H1 (cell line): ENCODE data around the gene GLS2. TPM values are rescaled to one million over a fixed set of nuclear protein-coding genes. Genes with fewer than 3 reads are reported as not detected.

Source experiments
- CTCF ChIA-PET: fragments of 300-600 bp; sonication (Branson Sonifier 250); formaldehyde crosslinking; loops from one replicate; lab custom pipeline; 2021; ENCODE audit not compliant: partially characterized antibody; lab: Charles Lee
- POLR2A ChIA-PET: fragments of 300-600 bp; sonication (Branson Sonifier 250); formaldehyde crosslinking; loops from one replicate; lab custom pipeline; 2021; ENCODE audit warnings: inconsistent platforms; ENCODE audit not compliant: partially characterized antibody; lab: Charles Lee
- DNase-seq, 2 experiments: peaks; one replicate each; pipeline versions ENCODE4 v3.0.0 to v3.0.0-alpha.2; 2010 to 2022; ENCODE audit warnings: low spot score in 2 of 2, low read depth in 1 of 2, mixed read lengths in 1 of 2
- FAIRE-seq: peaks from 2 replicates; lab custom pipeline; 2011; peaks lifted over from hg19 to GRCh38; lab: Jason Lieb, UNC
- H2AFZ ChIP-seq: 2 replicates; pipeline ENCODE4 v1.8.1; 2012; ENCODE audit warnings: low read length, inconsistent platforms
- H2AK5ac ChIP-seq: 2 replicates; pipeline ENCODE4 v1.6.1; 2013; ENCODE audit warnings: low read depth, low read length
- H2BK120ac ChIP-seq: replicated peaks from 2 replicates; pipeline ENCODE3; 2013; ENCODE audit warnings: low read depth, low read length, inconsistent platforms
- H2BK12ac ChIP-seq: 2 replicates; pipeline ENCODE4 v1.6.1; 2013; ENCODE audit warnings: low read depth, low read length
- H2BK15ac ChIP-seq: 2 replicates; pipeline ENCODE4 v1.6.1; 2013; ENCODE audit warnings: low read length
- H2BK20ac ChIP-seq: 2 replicates; pipeline ENCODE4 v1.6.1; 2013; ENCODE audit warnings: low read length
- H2BK5ac ChIP-seq: 2 replicates; pipeline ENCODE4 v1.6.1; 2013; ENCODE audit warnings: low read depth, low read length
- H3K14ac ChIP-seq: 2 replicates; pipeline ENCODE4 v1.6.1; 2013; ENCODE audit warnings: inconsistent platforms; ENCODE audit not compliant: insufficient read length
- H3K18ac ChIP-seq: 2 replicates; pipeline ENCODE4 v1.6.1; 2013; ENCODE audit warnings: low read length; ENCODE audit errors: extremely low read depth
- H3K23ac ChIP-seq: 2 replicates; pipeline ENCODE4 v1.6.1; 2013; ENCODE audit warnings: inconsistent platforms; ENCODE audit not compliant: insufficient read length
- H3K23me2 ChIP-seq: 2 replicates; pipeline ENCODE4 v1.6.1; 2013; ENCODE audit warnings: low read depth, low read length
- H3K27ac ChIP-seq: 2 replicates; pipeline ENCODE4 v1.6.1; 2011; ENCODE audit warnings: low read depth, low read length, inconsistent platforms
- H3K27me3 ChIP-seq, 4 experiments: replicated peaks in 1 of 4; 1 replicate in 1 of 4; 2 replicates in 3 of 4; pipeline versions ENCODE4 v1.6.1 to v1.8.1; 2011 to 2013; ENCODE audit warnings: low read length in 3 of 4, mild to moderate bottlenecking in 3 of 4, inconsistent platforms in 2 of 4, mixed read lengths in 2 of 4, moderate library complexity in 1 of 4; ENCODE audit not compliant: control insufficient read depth in 3 of 4, insufficient read depth in 3 of 4; ENCODE audit errors: extremely low read depth in 1 of 4
- H3K36me3 ChIP-seq, 4 experiments: 2 replicates each; pipeline versions ENCODE4 v1.6.1 to v1.8.1; 2011 to 2013; ENCODE audit warnings: mild to moderate bottlenecking in 4 of 4, low read length in 3 of 4, moderate library complexity in 2 of 4, control low read depth in 1 of 4, inconsistent platforms in 1 of 4; ENCODE audit not compliant: insufficient read depth in 4 of 4, control insufficient read depth in 2 of 4
- H3K4ac ChIP-seq: replicated peaks from 2 replicates; pipeline ENCODE3; 2013; ENCODE audit warnings: low read length, low read depth, mixed read lengths, inconsistent platforms; ENCODE audit not compliant: insufficient read length
- H3K4me1 ChIP-seq, 4 experiments: replicated peaks in 1 of 4; 1 replicate in 1 of 4; 2 replicates in 3 of 4; pipeline versions ENCODE4 v1.6.1 to v1.8.1; 2011 to 2013; ENCODE audit warnings: low read length in 3 of 4, inconsistent platforms in 2 of 4, mixed read lengths in 1 of 4; ENCODE audit not compliant: insufficient read depth in 4 of 4, control insufficient read depth in 3 of 4
- H3K4me2 ChIP-seq, 2 experiments: 2 replicates each; pipeline versions ENCODE4 v1.6.1 to v1.8.1; 2011 to 2013; ENCODE audit warnings: low read depth in 2 of 2, low read length in 2 of 2, control low read depth in 1 of 2, inconsistent platforms in 1 of 2, mild to moderate bottlenecking in 1 of 2; ENCODE audit not compliant: insufficient read depth in 1 of 2
- H3K4me3 ChIP-seq, 4 experiments: fragments of 200-600, 300-600 bp in 1 of 4; sonication (generic), shearing (Covaris generic), sonication (Bioruptor Twin) in 1 of 4; 2 replicates each; pipeline versions ENCODE4 v1.5.1 to v1.8.1; 2011 to 2016; ENCODE audit warnings: low read length in 4 of 4, low read depth in 3 of 4, control low read depth in 2 of 4, inconsistent platforms in 2 of 4, mild to moderate bottlenecking in 2 of 4, mixed read lengths in 1 of 4, moderate library complexity in 1 of 4; ENCODE audit not compliant: insufficient read depth in 2 of 4; ENCODE audit errors: extremely low read depth in 1 of 4
- H3K56ac ChIP-seq: replicated peaks from 2 replicates; pipeline ENCODE3; 2013; ENCODE audit warnings: low read depth, mild to moderate bottlenecking, mixed read lengths, low read length, inconsistent platforms; ENCODE audit not compliant: insufficient read length
- H3K79me1 ChIP-seq: 2 replicates; pipeline ENCODE4 v1.6.1; 2013; ENCODE audit warnings: low read depth, low read length, control low read depth
- H3K79me2 ChIP-seq, 2 experiments: 2 replicates each; pipeline versions ENCODE4 v1.6.1 to v1.8.1; 2012 to 2013; ENCODE audit warnings: low read length in 2 of 2, mild to moderate bottlenecking in 2 of 2, inconsistent platforms in 1 of 2; ENCODE audit not compliant: insufficient read depth in 2 of 2, control insufficient read depth in 1 of 2
- H3K9ac ChIP-seq, 4 experiments: replicated peaks in 1 of 4; 1 replicate in 1 of 4; 2 replicates in 3 of 4; pipeline versions ENCODE4 v1.6.1 to v1.8.1; 2011 to 2013; ENCODE audit warnings: low read depth in 3 of 4, low read length in 3 of 4, control low read depth in 2 of 4, mild to moderate bottlenecking in 2 of 4, moderate library complexity in 2 of 4, inconsistent platforms in 1 of 4; ENCODE audit errors: extremely low read depth in 1 of 4
- H3K9me3 ChIP-seq, 2 experiments: 2 replicates each; pipeline versions ENCODE4 v1.6.1 to v1.8.1; 2012 to 2013; ENCODE audit warnings: mild to moderate bottlenecking in 2 of 2, moderate library complexity in 2 of 2, control low read depth in 1 of 2, inconsistent platforms in 1 of 2, low read depth in 1 of 2, low read length in 1 of 2, mixed read lengths in 1 of 2; ENCODE audit not compliant: insufficient read depth in 2 of 2
- H4K20me1 ChIP-seq, 2 experiments: replicated peaks in 1 of 2; 2 replicates each; pipeline versions ENCODE3 to v1.8.1; 2011 to 2013; ENCODE audit warnings: inconsistent platforms in 2 of 2, low read length in 2 of 2, mild to moderate bottlenecking in 1 of 2; ENCODE audit not compliant: insufficient read depth in 2 of 2, control insufficient read depth in 1 of 2
- H4K5ac ChIP-seq: 2 replicates; pipeline ENCODE4 v1.6.1; 2013; ENCODE audit warnings: low read length, low read depth, mixed read lengths, inconsistent platforms; ENCODE audit not compliant: insufficient read length
- H4K8ac ChIP-seq: 2 replicates; pipeline ENCODE4 v1.8.0; 2013; ENCODE audit warnings: mild to moderate bottlenecking, moderate library complexity, low read length, inconsistent platforms; ENCODE audit not compliant: insufficient read depth; ENCODE audit errors: extremely low read depth
- H4K91ac ChIP-seq: replicated peaks from 2 replicates; pipeline ENCODE3; 2013; ENCODE audit warnings: low read length, mixed read lengths, inconsistent platforms; ENCODE audit not compliant: insufficient read length
- BACH1 ChIP-seq: IDR thresholded peaks from 2 replicates; pipeline ENCODE4 v1.6.1; 2012; ENCODE audit warnings: low read length, improper control_type of control experiment
- EGR1 ChIP-seq: IDR thresholded peaks from 2 replicates; pipeline ENCODE4 v1.6.1; 2011; ENCODE audit warnings: low read depth, low read length, borderline replicate concordance
- KDM1A ChIP-seq: fragments of 200-600, 300-600 bp; sonication (generic); IDR thresholded peaks from 2 replicates; pipeline ENCODE4 v1.7.1; 2016; ENCODE audit warnings: mild to moderate bottlenecking, low read length, borderline replicate concordance
- POU5F1 ChIP-seq: IDR thresholded peaks from 2 replicates; pipeline ENCODE4 v1.6.1; 2011; ENCODE audit warnings: low read depth, mild to moderate bottlenecking, low read length, moderate library complexity
- RAD21 ChIP-seq, 2 experiments: IDR thresholded peaks in 1 of 2; conservative IDR thresholded peaks in 1 of 2; 2 replicates each; pipeline ENCODE4 v1.6.1; 2011; ENCODE audit warnings: low read depth in 2 of 2, low read length in 2 of 2, improper control_type of control experiment in 1 of 2, inconsistent platforms in 1 of 2, mild to moderate bottlenecking in 1 of 2, moderate library complexity in 1 of 2
- TAF7 ChIP-seq: optimal IDR thresholded peaks from 2 replicates; pipeline ENCODE3; 2011; ENCODE audit warnings: low read depth, mild to moderate bottlenecking, inconsistent platforms, low read length, moderate library complexity, borderline replicate concordance
- WGBS, 2 experiments: shearing (Covaris generic) in 1 of 2; methylation state at CpG; one replicate each; pipeline versions ENCODE4 v1.1.6 to v1.1.7; 2013 to 2015; ENCODE audit warnings: low lambda C conversion rate in 2 of 2, mixed read lengths in 2 of 2, inconsistent platforms in 1 of 2, low coverage in 1 of 2, missing lambda C conversion rate in 1 of 2; ENCODE audit not compliant: insufficient replicate concordance in 2 of 2, insufficient coverage in 1 of 2, insufficient read length in 1 of 2; ENCODE audit errors: extremely low coverage in 1 of 2, missing lambda C conversion rate in 1 of 2; 5-methylcytosine and 5-hydroxymethylcytosine counted together
- polyA plus RNA-seq, 7 experiments: library from polyadenylated mRNA; depleted of rRNA in 3 of 7; stranded (reverse) in 5 of 7; unstranded in 2 of 7; fragments of >200 nt in 5 of 7; fragments of 200-250 nt in 2 of 7; gene quantifications; 1 replicate in 5 of 7; 2 replicates in 1 of 7; 4 replicates in 1 of 7; pipeline versions ENCODE4 v1.2.1 to v1.2.3, GENCODE V29; 2011 to 2013; ENCODE audit warnings: missing spikeins in 2 of 7, mixed read lengths in 2 of 7
- total RNA-seq: library from RNA; stranded (reverse); fragmentation: NEBNext Ultra II Directional; extraction: Animal tissue kit (Norgen Biotek cat#: 25700); gene quantifications from 2 replicates; pipeline ENCODE4 v1.2.1, GENCODE V29; 2021

GLS2 gene
- total and polyA plus RNA-seq, 2 of the 8 experiments (the other 6 are each of a cell fraction or from before 2014, with no cell fraction given): 14.5 to 20.1 TPM

DNA sequence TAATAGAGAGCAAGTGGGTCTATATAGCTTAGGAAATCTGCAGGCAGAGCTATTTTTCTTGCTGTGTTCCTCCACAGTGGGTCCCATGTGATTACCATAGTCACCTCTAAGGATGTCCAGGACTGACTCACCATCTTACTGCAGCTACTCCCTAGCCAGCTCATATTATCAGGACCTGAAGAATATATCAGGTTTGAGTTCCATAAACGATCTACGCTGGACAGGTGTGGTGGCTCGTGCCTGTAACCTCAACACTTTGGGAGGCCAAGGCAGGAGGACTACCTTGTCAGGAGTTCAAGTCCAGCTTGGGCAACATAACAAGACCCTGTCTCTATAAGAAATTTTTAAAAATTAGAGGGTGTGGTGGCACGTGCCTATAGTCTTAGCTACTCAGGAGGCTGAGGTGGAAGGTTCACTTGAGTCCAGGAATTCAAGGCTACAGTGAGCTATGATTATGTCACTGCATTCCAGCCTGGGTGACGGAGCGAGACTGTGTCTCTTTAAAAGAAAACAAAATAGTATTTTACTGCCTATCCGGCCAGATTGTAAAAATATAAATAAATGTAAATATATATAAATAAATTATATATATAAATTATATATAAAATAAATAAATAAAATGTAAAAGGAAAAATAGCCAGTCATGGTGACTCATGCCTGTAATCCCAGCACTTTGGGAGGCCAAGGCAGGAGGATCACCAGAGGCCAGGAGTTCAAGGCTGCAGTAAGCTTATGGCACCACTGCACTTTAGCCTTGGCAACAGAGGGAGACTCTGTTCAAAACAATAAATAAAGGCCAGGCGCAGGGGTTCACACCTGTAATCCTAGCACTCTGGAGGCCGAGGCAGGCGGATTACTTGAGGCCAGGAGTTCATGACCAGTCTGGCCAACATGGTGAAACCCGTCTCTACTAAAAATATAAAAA, 26.5 kb downstream of the GLS2 start:
- ChIA-PET CTCF (interaction anchor here (0.7 to 9.0 kb wide), 12 partner anchors 9 to 231 kb away, joined by 3 to 124 read pairs (median 4); partner anchors contain the start of genes MIP and TIMELESS), POLR2A (interaction anchor here (0.6 to 7.6 kb wide), 12 partner anchors 10 to 203 kb away, joined by 3 to 74 read pairs (median 4); partner anchors contain the start of genes ANKRD52, CNPY2, MIP and TIMELESS)
- H3K9ac ChIP-seq: no peak overlapping the region
- no peaks in the 10 kb centered on the region for H3K79me2 ChIP-seq
- H3K23me2 ChIP-seq: no peaks in the 10 kb centered on the region
- no peaks in the 10 kb centered on the region for H4K20me1 ChIP-seq
- no peaks in the 10 kb centered on the region for H3K79me1 ChIP-seq
- H3K23ac ChIP-seq: no peak overlapping the region
- H2BK12ac ChIP-seq: peak overlapping the region; percentile 60; the same call in 1 of the 2 replicates
- H3K36me3 ChIP-seq: no peaks in the 10 kb centered on the region
- no peak for FAIRE-seq
- no peaks in the 10 kb centered on the region for H3K27me3 ChIP-seq
- H4K5ac ChIP-seq: no peak overlapping the region
- H3K56ac ChIP-seq: no peak overlapping the region
- H2BK15ac ChIP-seq: no peak overlapping the region
- H3K14ac ChIP-seq: no peak overlapping the region
- H2AK5ac ChIP-seq: no peak overlapping the region
- H4K8ac ChIP-seq: no peak overlapping the region
- no peak overlapping the region for H2BK120ac ChIP-seq
- no peaks in the 10 kb centered on the region for H3K9me3 ChIP-seq
- no peak for DNase-seq
- no peak overlapping the region for H3K4ac ChIP-seq
- H2BK5ac ChIP-seq: no peak overlapping the region
- no peak overlapping the region for H3K18ac ChIP-seq
- 91% methylated on average over 11 of the region's 11 CpGs; no CpG with 5 or more reads in 1 of the 2 experiments for WGBS, 2 experiments
- H3K4me1 ChIP-seq: peaks cover 4 to 9% (median 6%) of the 10 kb centered on the region in 4 experiments; a peak in 6 of 7 replicates
- H3K27ac ChIP-seq: no peak overlapping the region
- H3K4me3 ChIP-seq: no peak overlapping the region
- 0 out of 2 replicates have a peak overlapping the region, but pooled peaks have one; percentile 3 for H2AFZ ChIP-seq
- no peak overlapping the region for H3K4me2 ChIP-seq
- no peak overlapping the region for H4K91ac ChIP-seq
- no peak overlapping the region for H2BK20ac ChIP-seq
- TF ChIP-seq EGR1: no peak
- no peak for TF ChIP-seq KDM1A
- no peak for TF ChIP-seq BACH1
- TF ChIP-seq POU5F1: no peak
- TF ChIP-seq RAD21 (IDR thresholded peaks at IDR 0.05 in 1 of 2, conservative IDR thresholded peaks at IDR 0.05 in 1 of 2; ENCODE audit: low read depth in 2 of 2, low read length in 2 of 2): no peak
- TF ChIP-seq TAF7: no peak
